ENCODE results near the gene RAB6B. TPM values are rescaled to one million over a fixed set of nuclear protein-coding genes. Genes with fewer than 3 reads are reported as not detected.

The RAB6B gene
- polyA plus RNA-seq, 2 of the 4 experiments (the other 2 are of a cell fraction), result 2.4 to 2.5 TPM

DNA sequence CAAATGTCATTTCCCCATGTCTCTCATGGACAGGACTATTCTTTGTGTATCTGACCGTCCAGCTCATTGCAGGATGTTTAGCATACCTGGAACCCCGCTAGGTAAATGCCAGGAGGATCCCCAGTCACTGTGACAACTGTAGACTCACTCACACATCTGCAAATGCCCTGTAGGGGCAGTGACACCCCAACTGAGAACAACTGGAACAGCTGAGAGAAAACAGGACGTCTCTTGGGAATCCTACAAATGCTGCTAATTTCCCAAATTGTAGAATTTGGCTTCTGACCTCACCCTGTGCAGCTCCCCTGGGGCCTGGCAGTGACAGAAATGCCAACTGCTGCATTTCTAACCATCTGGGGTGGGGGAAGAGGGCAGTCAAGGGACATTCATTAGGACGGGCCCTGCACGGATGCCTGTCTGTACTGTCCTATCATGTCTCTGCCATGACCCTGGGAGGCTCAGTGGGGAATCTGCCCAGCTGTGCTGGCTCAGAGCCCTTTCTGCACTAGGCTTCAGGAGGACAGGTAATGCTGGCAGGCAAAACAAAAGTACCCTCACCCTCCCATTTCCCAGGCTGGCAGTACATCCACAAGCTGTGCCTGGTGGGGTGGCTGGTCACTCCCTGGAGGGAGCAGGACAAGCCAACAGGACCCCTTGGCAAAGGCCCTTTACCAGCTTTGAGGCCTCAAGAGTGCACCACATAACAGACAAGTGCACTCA lies 30.4 kb downstream of the RAB6B start:
- CTCF ChIA-PET, result interaction anchor here (1.5 kb wide), 1 partner anchor 11 kb away, joined by 4 read pairs; no protein-coding TSS in a partner anchor
- WGBS (ENCODE audit: missing lambda C conversion rate), result 78% methylated on average over 4 of the region's 5 CpGs
- POLR2A ChIA-PET, result no interaction called here
- Histone ChIP-seq H3K9me3 (no peaks in the 10 kb centered on the region), H3K4me3 (no peak overlapping the region), H3K4me1 (no peaks in the 10 kb centered on the region), H3K27ac (no peak overlapping the region), H3K4me2 (no peak overlapping the region)
- DNase-seq (ENCODE audit: low read depth in 1 of 2, low spot score in 1 of 2) (no peak), ATAC-seq (peak in 1 of 2 experiments; percentile 45; a peak in 2 of 6 replicates), FAIRE-seq (no peak)
- TF ChIP-seq ZNF302 (CRISPR knock-in tag; IDR thresholded peaks at IDR 0.05) (no peak), SMC3 (IDR thresholded peaks at IDR 0.05) (no peak), SREBF2 (IDR thresholded peaks at IDR 0.05) (no peak), EP300 (IDR thresholded peaks at IDR 0.05) (no peak), CEBPB (IDR thresholded peaks at IDR 0.05) (no peak), HOXB13 (CRISPR knock-in tag; IDR thresholded peaks at IDR 0.05; ENCODE audit: low read depth) (no peak), FOXS1 (CRISPR knock-in tag; IDR thresholded peaks at IDR 0.05) (no peak), ZFP36 (IDR thresholded peaks at IDR 0.05; ENCODE audit: borderline replicate concordance, partially characterized antibody) (no peak), FOSL2 (IDR thresholded peaks at IDR 0.05) (no peak), FOSL2 (CRISPR knock-in tag; IDR thresholded peaks at IDR 0.05) (no peak), HOXA7 (CRISPR knock-in tag; IDR thresholded peaks at IDR 0.05) (no peak), PHF8 (IDR thresholded peaks at IDR 0.05; ENCODE audit: borderline replicate concordance, low read depth) (no peak), NPAS2 (CRISPR knock-in tag; IDR thresholded peaks at IDR 0.05; ENCODE audit: borderline replicate concordance) (no peak)
- TF ChIP-seq, protein P1, sequence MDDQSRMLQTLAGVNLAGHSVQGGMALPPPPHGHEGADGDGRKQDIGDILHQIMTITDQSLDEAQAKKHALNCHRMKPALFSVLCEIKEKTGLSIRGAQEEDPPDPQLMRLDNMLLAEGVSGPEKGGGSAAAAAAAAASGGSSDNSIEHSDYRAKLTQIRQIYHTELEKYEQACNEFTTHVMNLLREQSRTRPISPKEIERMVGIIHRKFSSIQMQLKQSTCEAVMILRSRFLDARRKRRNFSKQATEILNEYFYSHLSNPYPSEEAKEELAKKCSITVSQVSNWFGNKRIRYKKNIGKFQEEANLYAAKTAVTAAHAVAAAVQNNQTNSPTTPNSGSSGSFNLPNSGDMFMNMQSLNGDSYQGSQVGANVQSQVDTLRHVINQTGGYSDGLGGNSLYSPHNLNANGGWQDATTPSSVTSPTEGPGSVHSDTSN (IDR thresholded peaks at IDR 0.05), result no peak

DNA sequence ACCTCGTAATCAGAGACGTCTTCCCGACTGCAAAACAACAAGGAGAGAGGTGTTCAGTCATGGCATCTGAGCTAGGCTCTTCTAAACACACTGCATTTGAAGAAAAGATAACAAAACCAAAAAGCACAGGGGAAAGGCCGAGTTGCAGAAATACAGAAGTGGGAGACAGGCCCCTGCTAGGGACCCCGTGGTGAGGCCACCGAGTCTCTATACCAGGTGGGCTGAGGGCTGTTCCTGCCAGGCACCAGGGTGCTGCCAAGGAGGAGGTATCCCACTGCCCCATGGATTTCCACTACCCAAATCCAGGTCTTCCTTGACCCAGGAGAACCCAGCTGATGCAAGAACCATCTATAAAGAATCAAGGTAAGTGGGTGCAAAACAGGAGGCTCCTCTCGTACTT lies 31.1 kb downstream of the RAB6B start:
- ChIA-PET CTCF (interaction anchor here (1.5 kb wide), 1 partner anchor 10 kb away, joined by 4 read pairs; no protein-coding TSS in a partner anchor), POLR2A (no interaction called here)
- no peak overlapping the region for H3K4me3 ChIP-seq
- no peaks in the 10 kb centered on the region for H3K9me3 ChIP-seq
- no peaks in the 10 kb centered on the region for H3K4me1 ChIP-seq
- no peak overlapping the region for H3K4me2 ChIP-seq
- WGBS (ENCODE audit: missing lambda C conversion rate), result 51% methylated on average over 7 of the region's 7 CpGs
- FAIRE-seq (no peak), DNase-seq (ENCODE audit: low read depth in 1 of 2, low spot score in 1 of 2) (no peak), ATAC-seq (no peak)
- no peak overlapping the region for H3K27ac ChIP-seq
- TF ChIP-seq MAFK (IDR thresholded peaks at IDR 0.05; ENCODE audit: partially characterized antibody), result no peak

DNA sequence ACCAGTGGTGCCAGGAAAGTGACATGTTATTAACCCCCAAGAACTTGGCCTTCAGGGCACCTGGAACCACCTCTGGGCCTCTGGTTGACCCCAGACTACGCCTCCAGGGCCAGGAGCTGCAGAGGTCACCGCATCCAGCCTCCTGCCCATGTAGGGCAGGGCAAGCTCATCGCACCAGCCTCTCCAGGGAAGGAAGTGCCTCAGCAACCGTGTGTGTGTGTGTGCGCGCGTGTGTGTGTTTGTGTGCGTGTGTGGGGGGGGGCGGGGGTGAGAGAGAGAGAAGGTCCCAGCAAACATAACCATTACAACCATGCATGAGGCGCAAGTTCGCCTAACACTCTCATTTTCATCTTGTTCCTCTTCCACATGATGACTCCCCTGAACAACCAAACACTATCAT lies 31.8 kb downstream of the RAB6B start:
- H3K4me3 ChIP-seq, result no peak overlapping the region
- no peaks in the 10 kb centered on the region for H3K4me1 ChIP-seq
- WGBS (ENCODE audit: missing lambda C conversion rate), result 54% methylated on average over 6 of the region's 11 CpGs
- FAIRE-seq (no peak), DNase-seq (ENCODE audit: low read depth in 1 of 2, low spot score in 1 of 2) (no peak), ATAC-seq (no peak)
- ChIA-PET POLR2A (no interaction called here), CTCF (interaction anchor here (0.7 kb wide), 1 partner anchor 114 kb away, joined by 5 read pairs; no protein-coding TSS in a partner anchor)
- no peaks in the 10 kb centered on the region for H3K9me3 ChIP-seq
- TF ChIP-seq ESRRA (IDR thresholded peaks at IDR 0.05; ENCODE audit: borderline replicate concordance, low read length) (no peak), EP300 (IDR thresholded peaks at IDR 0.05) (no peak), TFCP2L1 (CRISPR knock-in tag; IDR thresholded peaks at IDR 0.05) (no peak), HOXB13 (CRISPR knock-in tag; IDR thresholded peaks at IDR 0.05; ENCODE audit: low read depth) (no peak), MAZ (IDR thresholded peaks at IDR 0.05; ENCODE audit: borderline replicate concordance, low read depth, low read length) (no peak), HOXB5 (CRISPR knock-in tag; IDR thresholded peaks at IDR 0.05) (no peak)
- TF ChIP-seq, protein P2, sequence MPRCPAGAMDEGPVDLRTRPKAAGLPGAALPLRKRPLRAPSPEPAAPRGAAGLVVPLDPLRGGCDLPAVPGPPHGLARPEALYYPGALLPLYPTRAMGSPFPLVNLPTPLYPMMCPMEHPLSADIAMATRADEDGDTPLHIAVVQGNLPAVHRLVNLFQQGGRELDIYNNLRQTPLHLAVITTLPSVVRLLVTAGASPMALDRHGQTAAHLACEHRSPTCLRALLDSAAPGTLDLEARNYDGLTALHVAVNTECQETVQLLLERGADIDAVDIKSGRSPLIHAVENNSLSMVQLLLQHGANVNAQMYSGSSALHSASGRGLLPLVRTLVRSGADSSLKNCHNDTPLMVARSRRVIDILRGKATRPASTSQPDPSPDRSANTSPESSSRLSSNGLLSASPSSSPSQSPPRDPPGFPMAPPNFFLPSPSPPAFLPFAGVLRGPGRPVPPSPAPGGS (IDR thresholded peaks at IDR 0.05), result no peak
- no peak overlapping the region for H3K27ac ChIP-seq
- H3K4me2 ChIP-seq, result no peak overlapping the region
